HG02938 (cell line): Measurements from ENCODE around the gene CNTD1.

ENCODE experiments used
- ATAC-seq: cut with Tn5 transposase; IDR thresholded peaks from one replicate; pipeline ENCODE4 v1.9.1; 2021; ENCODE audit warnings: mild to moderate bottlenecking, moderate library complexity; ENCODE audit not compliant: unreplicated experiment

The CNTD1 gene

DNA sequence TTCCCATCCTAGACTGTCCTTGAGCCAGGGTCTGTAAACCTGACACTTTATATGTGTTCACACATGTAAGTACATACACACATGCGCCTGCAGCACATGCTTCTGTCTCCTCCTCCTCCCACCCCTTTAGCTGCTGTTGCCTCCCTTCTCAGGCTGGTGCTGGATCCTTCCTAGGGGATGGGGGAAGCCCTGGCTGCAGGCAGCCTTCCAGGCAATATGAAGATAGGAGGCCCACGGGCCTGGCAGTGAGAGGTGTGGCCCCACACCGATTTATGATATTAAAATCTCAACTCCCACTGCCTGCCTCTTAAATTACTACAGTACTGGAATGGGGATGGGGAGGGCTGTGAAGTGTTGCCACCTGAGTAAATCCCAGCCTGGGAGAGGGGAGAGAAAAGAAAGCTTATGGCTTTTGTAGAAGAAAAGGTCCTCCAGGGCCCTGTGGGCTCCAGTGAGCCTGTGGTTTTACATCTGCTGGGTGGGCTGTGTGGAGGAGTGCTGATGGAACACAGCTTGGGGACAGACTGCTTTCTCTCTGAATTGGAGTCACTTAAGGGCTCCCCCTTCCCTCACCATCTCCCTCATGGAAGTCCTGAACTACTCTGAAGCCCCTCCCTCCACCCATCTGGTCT lies 19.2 kb upstream of the CNTD1 start:
- no peak for ATAC-seq

DNA sequence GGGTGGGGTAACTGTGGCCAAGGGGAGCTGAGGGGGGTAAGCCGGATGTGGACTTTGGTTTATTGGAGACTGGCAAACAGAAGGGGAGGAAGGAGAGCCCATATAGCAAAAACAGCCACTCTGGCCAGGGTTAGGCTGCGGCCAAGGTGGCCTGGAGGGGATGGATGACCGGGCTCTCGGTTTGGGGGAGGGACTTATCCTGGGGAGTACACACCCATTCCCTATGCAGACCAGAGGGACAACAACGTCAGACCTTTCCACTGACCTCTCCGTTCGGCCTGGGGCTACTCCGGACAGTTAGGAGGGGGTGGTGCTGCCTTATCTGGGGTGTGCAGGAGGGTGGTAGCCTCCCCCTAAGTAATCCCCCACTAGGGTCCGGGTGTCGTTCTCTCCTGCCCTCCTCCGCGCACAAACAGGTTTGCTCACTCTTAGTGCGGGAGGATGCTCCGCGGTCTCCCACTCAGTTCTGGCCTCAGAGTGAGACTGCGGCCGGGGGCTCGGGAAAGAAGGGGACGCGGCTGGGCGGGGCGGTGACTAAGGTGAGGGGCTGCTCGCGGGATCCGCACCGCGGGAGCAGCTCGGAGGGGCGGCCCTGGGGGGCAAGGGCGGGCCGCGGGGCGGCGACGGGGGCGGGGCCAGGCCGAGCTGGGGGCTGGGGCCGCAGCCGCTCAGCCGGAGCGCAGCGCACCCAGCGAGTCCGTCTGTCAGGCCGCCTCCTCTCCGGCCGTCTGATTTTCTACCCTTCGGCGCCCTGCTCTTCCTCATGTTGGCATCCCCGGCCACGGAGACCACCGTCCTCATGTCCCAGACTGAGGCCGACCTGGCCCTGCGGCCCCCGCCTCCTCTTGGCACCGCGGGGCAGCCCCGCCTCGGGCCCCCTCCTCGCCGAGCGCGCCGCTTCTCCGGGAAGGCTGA lies 18.5 kb upstream of the CNTD1 start, which contains the start of gene WNK4:
Gene WNK4, plus strand, starts transcription at position 675 of the 915 bp plus-strand sequence. Its CDS starts 89 bp downstream, at position 764.
- no peak for ATAC-seq

DNA sequence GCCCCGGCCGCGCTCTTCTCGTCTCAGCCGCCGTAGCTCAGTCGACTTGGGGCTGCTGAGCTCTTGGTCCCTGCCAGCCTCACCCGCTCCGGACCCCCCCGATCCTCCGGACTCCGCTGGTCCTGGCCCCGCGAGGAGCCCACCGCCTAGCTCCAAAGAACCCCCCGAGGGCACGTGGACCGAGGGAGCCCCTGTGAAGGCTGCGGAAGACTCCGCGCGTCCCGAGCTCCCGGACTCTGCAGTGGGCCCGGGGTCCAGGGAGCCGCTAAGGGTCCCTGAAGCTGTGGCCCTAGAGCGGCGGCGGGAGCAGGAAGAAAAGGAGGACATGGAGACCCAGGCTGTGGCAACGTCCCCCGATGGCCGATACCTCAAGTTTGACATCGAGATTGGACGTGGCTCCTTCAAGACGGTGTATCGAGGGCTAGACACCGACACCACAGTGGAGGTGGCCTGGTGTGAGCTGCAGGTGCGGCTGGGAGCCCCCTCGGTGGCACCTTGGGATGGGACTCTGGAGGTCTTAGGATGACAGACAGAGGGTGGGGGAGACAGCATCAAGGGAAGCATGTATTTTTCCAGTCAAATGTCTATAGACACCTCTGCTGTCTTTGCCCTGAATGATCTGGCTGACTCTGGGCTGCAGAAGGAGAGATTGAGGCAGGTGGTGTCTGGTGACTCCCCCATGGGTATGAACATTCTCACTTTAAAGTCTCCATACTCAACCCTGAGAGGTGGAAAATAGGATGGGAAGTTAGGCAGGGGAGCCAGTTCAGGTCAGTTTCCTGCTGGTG lies 17.6 kb upstream of the CNTD1 start:
- ATAC-seq, result no peak

DNA sequence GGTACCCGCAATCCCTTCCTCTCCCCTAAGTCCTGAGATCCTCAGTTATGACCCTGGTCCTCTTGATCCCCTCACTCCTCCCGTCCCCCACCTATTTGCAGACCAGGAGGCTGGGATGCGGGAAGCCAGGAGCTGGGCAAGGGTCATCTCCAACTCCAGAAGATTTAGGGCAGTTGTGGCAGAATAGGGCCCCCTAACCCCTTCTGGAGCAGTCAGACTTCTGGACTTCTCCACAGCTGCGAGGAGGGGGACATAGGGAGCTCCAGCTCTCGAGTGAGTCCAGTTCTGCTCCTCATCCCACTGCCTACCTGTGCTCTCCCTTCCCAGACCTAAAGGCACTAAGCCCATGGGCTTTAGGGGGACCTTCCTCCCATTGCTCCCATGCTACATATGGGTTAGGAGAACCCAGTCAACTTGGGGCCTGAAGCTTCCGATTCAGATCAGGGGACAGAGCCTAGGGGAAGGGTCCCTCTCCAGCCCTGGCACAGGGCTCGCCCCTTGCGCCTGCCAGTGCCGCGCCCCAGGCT lies 17.0 kb upstream of the CNTD1 start:
- ATAC-seq, result no peak

DNA sequence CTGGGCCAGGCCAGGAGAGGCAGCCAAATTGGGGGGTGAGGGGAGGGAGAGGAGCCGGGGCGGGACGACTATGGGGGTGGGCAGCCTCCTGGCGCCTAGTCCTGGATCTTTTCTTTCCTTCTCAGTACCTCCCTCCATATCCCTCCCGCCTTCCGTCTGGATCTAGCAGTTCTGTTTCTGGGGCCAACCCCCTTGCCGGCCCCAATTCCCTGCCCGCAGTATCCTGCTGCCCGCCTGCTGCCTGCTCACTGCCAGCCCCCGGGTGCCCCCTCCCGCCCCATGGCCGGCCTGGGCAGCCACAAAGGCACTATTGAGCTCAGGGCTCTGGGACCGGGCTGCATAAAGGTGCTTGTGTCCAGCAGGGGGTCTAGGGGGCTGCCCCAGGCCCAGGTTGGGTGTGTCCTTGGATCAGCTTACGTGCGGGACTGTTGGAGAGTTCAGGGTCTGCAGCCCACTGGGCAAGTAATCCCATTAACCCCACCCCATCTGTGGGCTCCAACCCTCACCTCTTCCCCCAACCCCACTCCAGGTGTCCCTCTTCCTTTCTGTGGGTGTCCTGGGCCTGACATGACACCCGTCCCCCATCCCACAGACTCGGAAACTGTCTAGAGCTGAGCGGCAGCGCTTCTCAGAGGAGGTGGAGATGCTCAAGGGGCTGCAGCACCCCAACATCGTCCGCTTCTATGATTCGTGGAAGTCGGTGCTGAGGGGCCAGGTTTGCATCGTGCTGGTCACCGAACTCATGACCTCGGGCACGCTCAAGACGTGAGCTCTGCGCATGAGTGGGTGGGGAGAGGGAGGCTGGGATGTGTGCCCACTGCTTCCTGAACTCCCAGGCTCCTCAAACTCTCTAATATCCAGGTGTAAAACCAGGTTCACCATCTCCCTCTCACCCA lies 16.2 kb upstream of the CNTD1 start:
- no peak for ATAC-seq

DNA sequence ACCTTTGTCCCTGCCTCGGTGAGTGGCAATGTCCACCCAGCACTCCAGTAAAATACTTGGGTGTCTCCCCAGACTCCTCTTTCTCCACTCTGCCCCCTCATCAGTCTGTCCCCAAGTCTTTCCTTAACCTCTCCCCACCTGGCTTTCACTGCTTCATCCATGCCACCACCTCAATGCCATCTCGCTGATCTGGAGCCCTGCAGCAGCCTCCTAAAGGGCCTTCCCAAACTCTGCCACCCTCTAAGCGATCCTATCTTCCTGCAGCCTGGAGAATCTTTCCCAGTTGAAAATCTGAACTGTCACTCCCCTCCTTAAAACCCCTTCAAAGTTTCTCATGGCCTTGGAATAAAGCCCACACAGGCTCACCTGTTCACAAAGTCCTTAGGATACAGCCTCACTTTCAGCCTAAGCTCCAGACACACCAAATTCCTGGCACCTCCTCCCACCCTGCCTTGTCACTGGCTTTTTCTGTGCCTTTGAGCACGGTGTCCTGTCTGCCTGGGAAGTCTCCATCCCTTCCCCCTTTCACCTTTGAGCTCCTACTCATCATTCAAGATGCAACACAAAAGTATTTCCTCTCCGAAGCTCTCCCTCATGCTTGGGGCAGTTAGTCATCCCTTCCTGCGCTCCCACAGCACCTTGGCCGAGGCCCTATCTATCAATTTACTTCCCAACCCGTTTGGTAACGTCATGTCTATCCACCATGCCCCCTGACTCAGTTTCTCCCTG lies 15.4 kb upstream of the CNTD1 start:
- ATAC-seq, result no peak

DNA sequence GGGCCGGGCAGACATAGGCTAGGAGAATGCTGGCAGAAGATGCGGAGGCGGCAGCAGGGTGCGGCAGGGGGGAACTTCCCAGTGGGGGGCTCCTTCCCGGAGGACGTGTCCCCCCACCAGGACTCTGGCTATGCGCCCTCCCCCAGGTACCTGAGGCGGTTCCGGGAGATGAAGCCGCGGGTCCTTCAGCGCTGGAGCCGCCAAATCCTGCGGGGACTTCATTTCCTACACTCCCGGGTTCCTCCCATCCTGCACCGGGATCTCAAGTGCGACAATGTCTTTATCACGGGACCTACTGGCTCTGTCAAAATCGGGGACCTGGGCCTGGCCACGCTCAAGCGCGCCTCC lies 14.9 kb upstream of the CNTD1 start:
- no peak for ATAC-seq

DNA sequence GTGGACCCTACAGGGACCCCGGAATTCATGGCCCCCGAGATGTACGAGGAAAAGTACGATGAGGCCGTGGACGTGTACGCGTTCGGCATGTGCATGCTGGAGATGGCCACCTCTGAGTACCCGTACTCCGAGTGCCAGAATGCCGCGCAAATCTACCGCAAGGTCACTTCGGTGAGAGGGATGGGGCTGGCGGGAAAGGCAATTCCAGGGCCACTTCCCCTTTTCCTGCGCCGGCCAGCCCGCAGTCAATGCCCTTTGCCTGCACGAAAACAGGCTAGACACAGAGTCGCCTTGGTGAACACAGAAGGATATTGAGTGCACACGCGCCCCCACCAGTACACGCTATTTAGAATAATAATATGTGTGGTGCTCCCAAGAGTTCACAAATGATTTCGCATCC lies 14.3 kb upstream of the CNTD1 start:
- ATAC-seq, result no peak

DNA sequence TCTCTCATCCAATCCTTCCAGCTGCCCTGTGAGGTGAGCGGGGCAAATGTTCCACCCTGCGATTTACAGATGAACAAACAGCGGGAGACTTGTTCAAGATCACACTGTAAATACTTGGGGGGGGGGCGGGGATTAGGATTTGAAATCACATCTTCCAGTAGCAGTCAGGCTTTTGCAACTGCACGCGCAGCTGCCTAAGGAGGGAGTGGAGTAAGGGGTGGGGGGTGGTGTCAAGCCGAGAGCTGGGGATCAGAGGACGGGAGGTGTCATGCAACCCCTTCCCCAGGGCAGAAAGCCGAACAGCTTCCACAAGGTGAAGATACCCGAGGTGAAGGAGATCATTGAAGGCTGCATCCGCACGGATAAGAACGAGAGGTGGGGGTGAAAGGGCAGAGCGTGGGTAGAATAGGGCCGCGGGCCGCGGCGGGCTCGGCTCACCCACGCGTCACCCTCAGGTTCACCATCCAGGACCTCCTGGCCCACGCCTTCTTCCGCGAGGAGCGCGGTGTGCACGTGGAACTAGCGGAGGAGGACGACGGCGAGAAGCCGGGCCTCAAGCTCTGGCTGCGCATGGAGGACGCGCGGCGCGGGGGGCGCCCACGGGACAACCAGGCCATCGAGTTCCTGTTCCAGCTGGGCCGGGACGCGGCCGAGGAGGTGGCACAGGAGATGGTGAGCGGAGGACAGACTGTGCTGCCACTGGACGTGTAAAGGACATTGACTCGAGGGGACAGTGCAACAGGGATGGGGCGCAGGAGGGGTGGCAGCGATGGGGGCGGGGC lies 13.7 kb upstream of the CNTD1 start:
- no peak for ATAC-seq

DNA sequence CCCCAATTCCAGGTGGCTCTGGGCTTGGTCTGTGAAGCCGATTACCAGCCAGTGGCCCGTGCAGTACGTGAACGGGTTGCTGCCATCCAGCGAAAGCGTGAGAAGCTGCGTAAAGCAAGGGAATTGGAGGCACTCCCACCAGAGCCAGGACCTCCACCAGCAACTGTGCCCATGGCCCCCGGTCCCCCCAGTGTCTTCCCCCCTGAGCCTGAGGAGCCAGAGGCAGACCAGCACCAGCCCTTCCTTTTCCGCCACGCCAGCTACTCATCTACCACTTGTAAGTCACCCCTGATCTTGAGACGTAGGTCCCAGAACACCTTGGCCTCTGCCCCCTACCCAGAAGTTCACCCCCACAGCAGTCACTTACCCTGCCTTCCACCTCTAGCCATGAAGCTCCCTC lies 11.4 kb upstream of the CNTD1 start:
- ATAC-seq, result no peak

DNA sequence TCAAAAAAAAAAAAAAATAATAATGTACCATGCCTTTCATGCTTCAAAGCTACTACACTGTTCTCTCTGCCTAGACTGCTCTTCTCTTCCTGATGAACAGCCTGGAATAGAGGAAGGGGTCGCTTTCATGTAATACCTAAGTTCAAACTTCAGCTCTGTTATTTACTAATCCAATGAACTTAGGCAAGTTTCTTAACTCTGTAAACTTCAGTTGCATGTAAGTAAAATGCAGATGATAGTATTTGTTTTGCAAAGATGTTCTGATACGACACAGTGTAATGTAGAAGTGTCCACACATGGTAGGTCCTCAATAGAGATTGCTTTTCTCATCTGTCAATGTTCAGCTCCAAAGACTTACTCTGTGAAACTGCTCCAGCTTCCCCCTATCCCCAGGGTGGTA lies 6.7 kb upstream of the CNTD1 start:
- ATAC-seq, result no peak

DNA sequence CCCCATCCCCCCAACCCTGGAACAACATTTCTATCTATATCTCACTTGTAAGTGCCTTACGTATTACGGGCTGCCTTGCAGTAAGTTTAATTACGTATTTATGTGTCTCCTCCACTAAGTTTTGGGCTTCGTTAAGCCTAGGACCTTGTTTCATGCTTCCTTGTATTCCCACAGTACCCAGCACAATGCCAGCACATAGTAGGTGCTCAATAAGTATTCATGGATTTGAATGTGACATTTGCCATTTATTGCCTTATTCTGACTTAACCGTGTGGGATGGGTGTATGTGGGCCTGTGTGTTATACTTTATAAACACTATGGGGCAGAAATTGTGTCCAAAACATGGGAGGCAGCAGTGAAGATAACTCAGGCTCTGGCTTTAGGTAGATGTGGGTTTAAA lies 6.1 kb upstream of the CNTD1 start:
- no peak for ATAC-seq

DNA sequence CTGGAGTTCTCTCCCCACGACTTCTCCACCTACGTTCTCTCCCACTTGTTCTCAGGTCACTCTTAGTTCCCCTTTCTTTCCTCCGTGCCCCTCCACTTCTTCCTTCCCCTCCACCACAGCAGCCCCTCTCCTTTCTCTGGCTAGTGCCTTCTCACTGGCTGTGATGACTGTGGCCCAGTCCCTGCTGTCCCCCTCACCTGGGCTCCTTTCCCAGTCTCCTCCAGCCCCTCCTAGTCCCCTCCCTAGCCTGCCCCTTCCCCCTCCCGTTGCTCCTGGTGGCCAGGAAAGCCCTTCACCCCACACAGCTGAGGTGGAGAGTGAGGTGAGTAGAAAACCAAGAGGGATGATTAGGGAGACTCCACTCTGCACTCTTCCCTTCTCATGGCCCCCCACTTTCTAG lies 3.6 kb upstream of the CNTD1 start:
- ATAC-seq, result no peak

DNA sequence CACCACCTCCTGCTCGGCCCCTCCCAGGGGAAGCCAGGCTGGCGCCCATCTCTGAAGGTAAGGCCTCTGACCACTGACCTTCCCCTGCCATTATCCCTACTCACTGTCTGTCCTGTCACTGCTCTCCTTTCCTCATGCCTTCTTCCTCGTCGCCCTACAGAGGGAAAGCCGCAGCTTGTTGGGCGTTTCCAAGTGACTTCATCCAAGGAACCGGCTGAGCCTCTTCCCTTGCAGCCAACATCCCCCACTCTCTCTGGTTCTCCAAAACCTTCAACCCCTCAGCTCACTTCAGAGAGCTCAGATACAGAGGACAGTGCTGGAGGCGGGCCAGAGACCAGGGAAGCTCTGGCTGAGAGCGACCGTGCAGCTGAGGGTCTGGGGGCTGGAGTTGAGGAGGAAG lies 3.2 kb upstream of the CNTD1 start:
- ATAC-seq, result no peak

DNA sequence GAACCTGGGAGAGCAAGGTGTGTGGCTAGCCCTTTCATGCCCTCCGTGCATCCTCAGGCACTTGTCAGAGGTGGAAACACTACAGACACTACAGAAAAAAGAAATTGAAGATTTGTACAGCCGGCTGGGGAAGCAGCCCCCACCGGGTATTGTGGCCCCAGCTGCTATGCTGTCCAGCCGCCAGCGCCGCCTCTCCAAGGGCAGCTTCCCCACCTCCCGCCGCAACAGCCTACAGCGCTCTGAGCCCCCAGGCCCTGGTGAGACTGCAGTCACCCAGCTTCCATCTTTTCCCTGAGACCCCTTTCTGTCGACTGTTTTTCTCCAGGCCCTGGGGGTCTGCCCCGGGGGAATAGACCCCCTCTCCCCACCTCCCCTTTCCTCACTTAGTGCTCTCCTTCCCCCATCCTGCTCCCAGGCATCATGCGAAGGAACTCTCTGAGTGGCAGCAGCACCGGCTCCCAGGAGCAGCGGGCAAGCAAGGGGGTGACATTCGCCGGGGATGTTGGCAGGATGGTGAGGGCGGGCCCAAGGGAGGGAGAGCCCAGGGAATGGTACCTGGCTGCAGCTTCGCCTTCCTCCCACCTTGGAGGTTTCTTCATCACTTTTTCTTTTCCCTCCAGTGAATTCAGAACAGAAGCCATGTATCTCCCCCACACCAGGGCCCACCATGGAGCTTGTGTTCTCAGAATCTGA lies 2.4 kb upstream of the CNTD1 start:
- no peak for ATAC-seq

DNA sequence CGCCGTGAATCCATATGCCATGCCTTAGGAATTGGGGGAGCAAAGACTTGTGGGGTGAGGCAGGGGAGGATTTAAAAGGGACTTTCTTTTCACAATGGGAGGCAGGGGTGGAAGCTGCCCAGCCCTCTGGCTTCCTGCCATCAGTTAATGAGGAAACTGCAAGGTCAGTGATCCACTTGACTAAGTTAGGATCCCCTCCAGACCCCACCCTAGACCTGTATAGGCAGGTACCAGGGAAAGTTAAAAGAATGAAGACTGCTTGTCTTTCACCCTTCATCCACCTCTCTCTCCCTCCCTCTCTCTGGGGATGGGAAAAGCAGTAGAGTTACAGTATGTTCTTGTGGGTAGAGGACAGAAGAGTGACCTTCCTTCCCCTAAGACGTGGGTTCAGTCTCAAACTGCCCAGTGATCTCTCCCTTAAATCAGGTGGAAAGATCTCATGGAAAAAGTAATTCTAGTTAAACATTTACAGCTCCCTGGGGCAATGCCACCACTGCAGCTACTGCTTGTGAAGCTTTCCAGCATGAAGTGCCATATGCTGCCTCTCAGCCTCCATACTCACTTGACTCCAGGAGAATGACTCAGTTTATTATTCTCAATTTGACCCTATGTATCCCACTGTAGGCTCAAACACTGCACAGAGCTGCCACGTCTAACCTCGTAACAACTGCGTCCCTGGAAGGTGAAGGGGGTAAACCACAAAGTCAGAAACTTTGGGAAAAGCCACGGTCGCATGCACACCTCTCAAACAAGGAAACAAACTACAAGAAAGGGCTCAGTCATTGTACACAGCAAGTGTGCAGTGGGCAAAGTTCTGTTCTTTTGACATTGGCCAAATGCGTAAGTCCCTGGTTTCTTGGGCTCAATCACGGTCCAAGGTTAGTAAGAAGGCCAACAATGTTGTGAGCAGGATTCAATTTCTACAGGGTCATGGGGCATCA lies 1.3 kb upstream of the CNTD1 start:
- no peak for ATAC-seq

DNA sequence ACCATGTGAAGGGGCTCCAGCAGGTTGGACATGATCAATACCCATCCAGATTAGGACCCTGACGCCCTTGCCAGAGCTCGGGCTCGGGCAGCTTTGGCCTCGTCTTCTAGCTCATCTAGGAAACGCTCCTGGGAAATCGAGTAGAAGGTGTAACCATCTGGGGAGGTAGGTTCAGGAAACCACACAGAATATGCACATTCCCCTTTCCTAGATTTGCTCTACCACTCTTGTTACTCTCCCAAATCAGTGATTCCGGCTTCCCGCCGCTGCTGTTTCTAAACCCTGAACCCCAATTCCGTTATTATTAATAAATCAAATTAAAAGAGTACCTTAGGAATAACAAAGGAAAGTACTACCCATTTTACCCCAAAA lies 664 bp upstream of the CNTD1 start:
- no peak for ATAC-seq
